ENCODE data around the gene CEP68.

GRCh38 chr2:65022189-65022588 lies 34.0 kb upstream of the CEP68 start:
- TF ChIP-seq, protein P1, sequence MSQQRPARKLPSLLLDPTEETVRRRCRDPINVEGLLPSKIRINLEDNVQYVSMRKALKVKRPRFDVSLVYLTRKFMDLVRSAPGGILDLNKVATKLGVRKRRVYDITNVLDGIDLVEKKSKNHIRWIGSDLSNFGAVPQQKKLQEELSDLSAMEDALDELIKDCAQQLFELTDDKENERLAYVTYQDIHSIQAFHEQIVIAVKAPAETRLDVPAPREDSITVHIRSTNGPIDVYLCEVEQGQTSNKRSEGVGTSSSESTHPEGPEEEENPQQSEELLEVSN (IDR thresholded peaks at IDR 0.05; ENCODE audit: borderline replicate concordance, low read depth): no peak
- TF ChIP-seq RAD21 (conservative IDR thresholded peaks at IDR 0.05 in 1 of 2, IDR thresholded peaks at IDR 0.05 in 1 of 2) (no peak), GATA3 (IDR thresholded peaks at IDR 0.05; ENCODE audit: borderline replicate concordance) (no peak)
- TF ChIP-seq, protein P2, sequence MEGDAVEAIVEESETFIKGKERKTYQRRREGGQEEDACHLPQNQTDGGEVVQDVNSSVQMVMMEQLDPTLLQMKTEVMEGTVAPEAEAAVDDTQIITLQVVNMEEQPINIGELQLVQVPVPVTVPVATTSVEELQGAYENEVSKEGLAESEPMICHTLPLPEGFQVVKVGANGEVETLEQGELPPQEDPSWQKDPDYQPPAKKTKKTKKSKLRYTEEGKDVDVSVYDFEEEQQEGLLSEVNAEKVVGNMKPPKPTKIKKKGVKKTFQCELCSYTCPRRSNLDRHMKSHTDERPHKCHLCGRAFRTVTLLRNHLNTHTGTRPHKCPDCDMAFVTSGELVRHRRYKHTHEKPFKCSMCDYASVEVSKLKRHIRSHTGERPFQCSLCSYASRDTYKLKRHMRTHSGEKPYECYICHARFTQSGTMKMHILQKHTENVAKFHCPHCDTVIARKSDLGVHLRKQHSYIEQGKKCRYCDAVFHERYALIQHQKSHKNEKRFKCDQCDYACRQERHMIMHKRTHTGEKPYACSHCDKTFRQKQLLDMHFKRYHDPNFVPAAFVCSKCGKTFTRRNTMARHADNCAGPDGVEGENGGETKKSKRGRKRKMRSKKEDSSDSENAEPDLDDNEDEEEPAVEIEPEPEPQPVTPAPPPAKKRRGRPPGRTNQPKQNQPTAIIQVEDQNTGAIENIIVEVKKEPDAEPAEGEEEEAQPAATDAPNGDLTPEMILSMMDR (IDR thresholded peaks at IDR 0.05): no peak

Data from A549 (cell line).